ENCODE measurements around the gene SLC10A6. TPM values are rescaled to one million over a fixed set of nuclear protein-coding genes. Genes with fewer than 3 reads are reported as not detected.

Gene SLC10A6
- total and polyA plus RNA-seq, 2 of the 13 experiments (the other 11 are each of a cell fraction or from before 2014, with no cell fraction given) = not detected

DNA sequence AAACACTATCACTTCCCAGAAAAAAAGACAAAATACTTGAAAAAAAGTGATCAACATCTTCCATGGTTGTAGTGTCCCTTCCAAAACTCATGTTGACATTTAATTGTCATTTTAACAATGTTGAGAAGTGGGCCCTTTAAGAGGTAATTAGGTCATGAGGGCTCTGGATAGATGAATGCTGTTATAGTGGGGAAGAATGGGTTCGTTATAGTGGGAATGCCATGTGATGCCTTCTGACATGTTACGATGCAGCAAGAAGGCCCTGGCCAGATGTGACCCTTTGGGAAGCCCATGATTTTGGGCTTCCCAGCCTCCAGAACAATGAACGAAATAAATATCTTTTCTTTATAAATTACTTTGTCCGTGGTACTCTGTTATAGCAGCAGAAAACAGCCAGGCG lies 4.0 kb upstream of the SLC10A6 start:
- no peak overlapping the region for H3K27ac ChIP-seq (ENCODE audit: extremely low read length, insufficient read depth, low read length)
- H3K9ac ChIP-seq (ENCODE audit: insufficient read depth, low read depth, low read length) = no peak overlapping the region
- TF ChIP-seq CREM (IDR thresholded peaks at IDR 0.05) (no peak), CREM (CRISPR knock-in tag; IDR thresholded peaks at IDR 0.05) (no peak), CAMTA2 (CRISPR knock-in tag; IDR thresholded peaks at IDR 0.05; ENCODE audit: borderline replicate concordance) (no peak), SMAD1 (CRISPR knock-in tag; IDR thresholded peaks at IDR 0.05; ENCODE audit: borderline replicate concordance, low read depth) (no peak)
- H3K4me1 ChIP-seq (ENCODE audit: insufficient read depth, low read length) = no peaks in the 10 kb centered on the region
- FAIRE-seq = no peak
- H4K20me1 ChIP-seq (ENCODE audit: insufficient read depth, low read length) = no peaks in the 10 kb centered on the region
- DNase-seq (ENCODE audit: low spot score) = no peak
- CTCF ChIA-PET (ENCODE audit: low intra/inter-chr PET ratio, low total read pairs) = no interaction called here
- no peaks in the 10 kb centered on the region for H3K36me3 ChIP-seq (replicated peaks in 1 of 2; ENCODE audit: control insufficient read depth in 1 of 2, insufficient read depth in 2 of 2, low read length in 2 of 2)
- no peaks in the 10 kb centered on the region for H3K79me2 ChIP-seq (ENCODE audit: insufficient read depth, low read length)
- in situ Hi-C loops (cut with HindIII; ENCODE audit: extremely low pct_ligation_motif_present, low pct_unique_long_range_greater_than_20kb) = no loop called here
- no peaks in the 10 kb centered on the region for H3K27me3 ChIP-seq (ENCODE audit: control insufficient read depth in 1 of 2, insufficient read depth in 2 of 2, low read length in 2 of 2)
- intact Hi-C loops (cut with micrococcal nuclease; ENCODE audit: unreplicated experiment) = no loop called here
- no peak overlapping the region for H2AFZ ChIP-seq (ENCODE audit: low read length)
- H3K4me2 ChIP-seq (ENCODE audit: low read depth, low read length) = no peak overlapping the region
- H3K4me3 ChIP-seq (replicated peaks in 1 of 3; ENCODE audit: insufficient read depth in 1 of 3, low read depth in 2 of 3, low read length in 3 of 3) = no peak overlapping the region
- BruUV-seq (replicated peaks) = no TSS peak
- 15% methylated on average over 5 of the region's 5 CpGs for WGBS (ENCODE audit: low lambda C conversion rate)
- POLR2A ChIA-PET = no interaction called here
- ATAC-seq = no peak
- no peaks in the 10 kb centered on the region for H3K9me3 ChIP-seq (ENCODE audit: low read length)

DNA sequence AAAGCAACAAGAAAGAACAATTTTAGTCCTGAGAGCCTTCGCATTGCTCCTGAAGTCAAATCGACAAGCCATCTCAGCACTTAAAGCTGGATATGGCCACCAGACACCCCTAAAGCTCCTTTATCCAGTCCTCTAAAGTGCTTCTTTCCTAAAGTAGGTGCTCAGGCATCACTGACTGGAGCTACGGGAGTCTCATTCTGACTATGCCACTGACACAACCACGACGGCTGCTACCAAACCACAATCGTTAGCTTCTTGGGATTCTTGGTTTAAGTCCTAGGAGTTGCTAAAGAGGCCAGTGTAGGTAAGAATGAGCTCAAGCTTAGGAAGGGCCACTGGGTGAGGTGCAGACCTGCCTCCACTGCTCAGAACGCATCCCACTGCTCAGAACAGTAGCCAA lies 1.0 kb downstream of the SLC10A6 start:
- TF ChIP-seq, protein P1, sequence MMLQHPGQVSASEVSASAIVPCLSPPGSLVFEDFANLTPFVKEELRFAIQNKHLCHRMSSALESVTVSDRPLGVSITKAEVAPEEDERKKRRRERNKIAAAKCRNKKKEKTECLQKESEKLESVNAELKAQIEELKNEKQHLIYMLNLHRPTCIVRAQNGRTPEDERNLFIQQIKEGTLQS (CRISPR knock-in tag; IDR thresholded peaks at IDR 0.05) = no peak
- no peak for TF ChIP-seq ZNF235 (CRISPR knock-in tag; IDR thresholded peaks at IDR 0.05; ENCODE audit: borderline replicate concordance)
- TF ChIP-seq, protein P2, sequence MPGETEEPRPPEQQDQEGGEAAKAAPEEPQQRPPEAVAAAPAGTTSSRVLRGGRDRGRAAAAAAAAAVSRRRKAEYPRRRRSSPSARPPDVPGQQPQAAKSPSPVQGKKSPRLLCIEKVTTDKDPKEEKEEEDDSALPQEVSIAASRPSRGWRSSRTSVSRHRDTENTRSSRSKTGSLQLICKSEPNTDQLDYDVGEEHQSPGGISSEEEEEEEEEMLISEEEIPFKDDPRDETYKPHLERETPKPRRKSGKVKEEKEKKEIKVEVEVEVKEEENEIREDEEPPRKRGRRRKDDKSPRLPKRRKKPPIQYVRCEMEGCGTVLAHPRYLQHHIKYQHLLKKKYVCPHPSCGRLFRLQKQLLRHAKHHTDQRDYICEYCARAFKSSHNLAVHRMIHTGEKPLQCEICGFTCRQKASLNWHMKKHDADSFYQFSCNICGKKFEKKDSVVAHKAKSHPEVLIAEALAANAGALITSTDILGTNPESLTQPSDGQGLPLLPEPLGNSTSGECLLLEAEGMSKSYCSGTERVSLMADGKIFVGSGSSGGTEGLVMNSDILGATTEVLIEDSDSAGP (CRISPR knock-in tag; IDR thresholded peaks at IDR 0.05; ENCODE audit: borderline replicate concordance) = no peak
- no peak for TF ChIP-seq ZMYM2 (CRISPR knock-in tag; IDR thresholded peaks at IDR 0.05)
- intact Hi-C loops (cut with micrococcal nuclease; ENCODE audit: unreplicated experiment) = no loop called here
- DNase-seq (ENCODE audit: low spot score) (no peak), ATAC-seq (no peak), FAIRE-seq (no peak)
- Histone ChIP-seq H3K4me2 (ENCODE audit: low read depth, low read length) (no peak overlapping the region), H3K9me3 (ENCODE audit: low read length) (no peaks in the 10 kb centered on the region), H3K36me3 (replicated peaks in 1 of 2; ENCODE audit: control insufficient read depth in 1 of 2, insufficient read depth in 2 of 2, low read length in 2 of 2) (no peaks in the 10 kb centered on the region), H2AFZ (ENCODE audit: low read length) (no peak overlapping the region), H3K4me1 (ENCODE audit: insufficient read depth, low read length) (no peaks in the 10 kb centered on the region), H4K20me1 (ENCODE audit: insufficient read depth, low read length) (no peaks in the 10 kb centered on the region), H3K27me3 (ENCODE audit: control insufficient read depth in 1 of 2, insufficient read depth in 2 of 2, low read length in 2 of 2) (no peaks in the 10 kb centered on the region), H3K27ac (ENCODE audit: extremely low read length, insufficient read depth, low read length) (no peak overlapping the region), H3K79me2 (ENCODE audit: insufficient read depth, low read length) (no peaks in the 10 kb centered on the region), H3K4me3 (replicated peaks in 1 of 3; ENCODE audit: insufficient read depth in 1 of 3, low read depth in 2 of 3, low read length in 3 of 3) (no peak overlapping the region), H3K9ac (ENCODE audit: insufficient read depth, low read depth, low read length) (no peak overlapping the region)
- BruUV-seq (replicated peaks) = no TSS peak
- ChIA-PET CTCF (ENCODE audit: low intra/inter-chr PET ratio, low total read pairs) (no interaction called here), POLR2A (no interaction called here)
- 29% methylated on average over 3 of the region's 7 CpGs for WGBS (ENCODE audit: low lambda C conversion rate)
- in situ Hi-C loops (cut with HindIII; ENCODE audit: extremely low pct_ligation_motif_present, low pct_unique_long_range_greater_than_20kb) = no loop called here
